22Rv1 (cell line): ENCODE results near the gene NAV3.

Experiments used
- CTCF ChIP-seq: fragments of 450-650 bp; IDR thresholded peaks from 2 replicates; pipeline ENCODE4 v1.5.1; 2017; ENCODE audit warnings: mild to moderate bottlenecking
- ZFX ChIP-seq: fragments of 450-650 bp; IDR thresholded peaks from 2 replicates; pipeline ENCODE4 v1.6.1; 2017; ENCODE audit warnings: antibody characterized with exemption, borderline replicate concordance

GRCh38 chr12:77925536-77926108, 94.9 kb downstream of the NAV3 start:
- TF ChIP-seq CTCF (peak; percentile 100), ZFX (no peak)
